ENCODE data around the gene SLC9C2. TPM values are rescaled to one million over a fixed set of nuclear protein-coding genes. Genes with fewer than 3 reads are reported as not detected.

The SLC9C2 gene
- polyA plus RNA-seq, 1 of the 3 experiments (the other 2 are of a cell fraction) = not detected

DNA sequence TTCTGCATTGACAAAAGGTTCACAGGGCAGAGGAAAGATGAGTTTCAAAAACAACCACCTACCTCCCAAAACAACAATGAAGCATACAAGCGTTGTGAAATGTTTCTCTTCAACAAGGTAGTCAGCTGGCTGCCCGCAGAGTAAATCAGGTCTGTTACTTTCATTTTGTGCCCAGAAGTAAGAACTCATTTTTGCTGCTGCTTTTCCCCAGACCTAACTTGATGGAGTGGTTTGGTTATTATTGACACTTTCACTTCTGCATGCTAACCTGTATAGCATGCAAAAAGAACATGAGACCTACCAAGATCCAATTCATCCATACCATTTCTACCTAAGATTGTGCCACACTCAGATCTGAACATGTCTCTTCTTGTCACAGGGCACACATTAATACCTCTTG lies 1.3 kb downstream of the SLC9C2 start:
- Histone ChIP-seq H3K79me2 (ENCODE audit: insufficient read depth) (no peaks in the 10 kb centered on the region), H3F3A (replicated peaks; ENCODE audit: insufficient read depth) (no peaks in the 10 kb centered on the region), H3K9me2 (no peaks in the 10 kb centered on the region), H3K9me3 (0 out of 2 replicates have a peak, but pooled peaks cover under 1% of the 10 kb centered on the region), H3K9ac (no peak overlapping the region), H2AFZ (ENCODE audit: low read depth) (no peak overlapping the region), H3K4me2 (no peak overlapping the region), H3K27me3 (ENCODE audit: insufficient read depth) (no peaks in the 10 kb centered on the region), H3K36me3 (replicated peaks in 1 of 2; ENCODE audit: control insufficient read depth in 1 of 2, insufficient read depth in 2 of 2, low read length in 1 of 2) (peaks cover 0 to 6% of the 10 kb centered on the region in 2 experiments), H3K4me3 (ENCODE audit: low read depth in 2 of 2, low read length in 1 of 2) (no peak overlapping the region), H4K20me1 (ENCODE audit: insufficient read depth) (no peaks in the 10 kb centered on the region), H3K4me1 (ENCODE audit: control insufficient read depth in 1 of 2, insufficient read depth in 2 of 2, low read depth in 1 of 2, low read length in 1 of 2) (no peaks in the 10 kb centered on the region), H3K27ac (ENCODE audit: low read depth in 2 of 2, low read length in 1 of 2) (no peak overlapping the region)
- no peak for DNase-seq
- WGBS (ENCODE audit: low lambda C conversion rate) = 79% methylated on average over 2 of the region's 2 CpGs
- ChIA-PET POLR2A (no interaction called here), CTCF (no interaction called here)
- TF ChIP-seq, protein P1, sequence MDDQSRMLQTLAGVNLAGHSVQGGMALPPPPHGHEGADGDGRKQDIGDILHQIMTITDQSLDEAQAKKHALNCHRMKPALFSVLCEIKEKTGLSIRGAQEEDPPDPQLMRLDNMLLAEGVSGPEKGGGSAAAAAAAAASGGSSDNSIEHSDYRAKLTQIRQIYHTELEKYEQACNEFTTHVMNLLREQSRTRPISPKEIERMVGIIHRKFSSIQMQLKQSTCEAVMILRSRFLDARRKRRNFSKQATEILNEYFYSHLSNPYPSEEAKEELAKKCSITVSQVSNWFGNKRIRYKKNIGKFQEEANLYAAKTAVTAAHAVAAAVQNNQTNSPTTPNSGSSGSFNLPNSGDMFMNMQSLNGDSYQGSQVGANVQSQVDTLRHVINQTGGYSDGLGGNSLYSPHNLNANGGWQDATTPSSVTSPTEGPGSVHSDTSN (IDR thresholded peaks at IDR 0.05) = no peak
- TF ChIP-seq TCF12 (IDR thresholded peaks at IDR 0.05) (no peak), NRF1 (IDR thresholded peaks at IDR 0.05; ENCODE audit: low read depth, low read length) (no peak), SMC3 (IDR thresholded peaks at IDR 0.05; ENCODE audit: low read depth, low read length) (no peak), FOXJ3 (CRISPR knock-in tag; IDR thresholded peaks at IDR 0.05) (no peak), EP300 (IDR thresholded peaks at IDR 0.05; ENCODE audit: borderline replicate concordance in 1 of 2, low read depth in 1 of 2, low read length in 1 of 2) (no peak), TAF1 (IDR thresholded peaks at IDR 0.05; ENCODE audit: borderline replicate concordance, low read depth, low read length) (no peak), RAD21 (IDR thresholded peaks at IDR 0.05; ENCODE audit: low read length) (no peak), JUND (IDR thresholded peaks at IDR 0.05) (no peak), RXRA (IDR thresholded peaks at IDR 0.05; ENCODE audit: borderline replicate concordance, low read depth) (no peak)

DNA sequence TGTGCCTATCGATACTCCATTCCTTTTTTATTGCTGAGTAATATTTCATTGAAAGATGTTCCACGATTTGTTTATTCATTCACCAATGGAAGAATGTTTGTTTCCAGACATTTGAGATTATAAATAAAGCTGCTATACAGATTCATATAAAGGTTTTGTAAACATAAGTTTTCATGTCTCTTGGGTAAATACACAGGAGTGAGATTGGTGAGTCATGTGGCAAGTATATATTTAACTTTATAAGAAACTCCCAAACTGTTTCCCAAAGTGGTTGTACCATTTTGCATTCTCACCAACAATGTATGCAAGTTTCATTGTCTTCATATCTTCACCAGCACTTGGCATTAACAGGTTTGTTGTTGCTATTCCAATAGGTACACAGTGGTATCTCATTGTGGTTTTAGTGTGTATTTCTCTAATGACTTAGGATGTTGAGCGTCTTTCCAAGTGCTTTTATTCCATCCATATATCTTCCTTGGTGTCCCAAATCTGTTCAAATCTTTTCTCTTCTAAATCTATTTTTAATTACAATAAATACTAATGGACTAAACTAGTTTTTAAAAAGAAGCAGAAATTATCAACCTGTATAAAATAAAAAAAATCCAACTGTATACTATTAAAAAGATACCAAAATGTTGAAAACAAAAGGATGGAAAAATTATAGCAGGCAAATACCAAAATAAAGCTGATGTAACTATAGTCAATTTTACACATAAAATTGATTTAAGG lies 6.6 kb downstream of the SLC9C2 start:
- H3K36me3 ChIP-seq (replicated peaks in 1 of 2; ENCODE audit: control insufficient read depth in 1 of 2, insufficient read depth in 2 of 2, low read length in 1 of 2) = peaks cover 0 to 10% of the 10 kb centered on the region in 2 experiments
- no peak overlapping the region for H3K27ac ChIP-seq (ENCODE audit: low read depth in 2 of 2, low read length in 1 of 2)
- peaks cover under 1% of the 10 kb centered on the region for H3F3A ChIP-seq (replicated peaks; ENCODE audit: insufficient read depth)
- WGBS (ENCODE audit: low lambda C conversion rate) = 16% methylated on average over 3 of the region's 3 CpGs
- H3K4me3 ChIP-seq (ENCODE audit: low read depth in 2 of 2, low read length in 1 of 2) = no peak overlapping the region
- H3K9me3 ChIP-seq = 0 out of 2 replicates have a peak, but pooled peaks cover 8% of the 10 kb centered on the region
- no peak overlapping the region for H3K4me2 ChIP-seq
- H3K4me1 ChIP-seq (ENCODE audit: control insufficient read depth in 1 of 2, insufficient read depth in 2 of 2, low read depth in 1 of 2, low read length in 1 of 2) = no peaks in the 10 kb centered on the region
- POLR2A ChIA-PET = no interaction called here
- no peaks in the 10 kb centered on the region for H3K27me3 ChIP-seq (ENCODE audit: insufficient read depth)
- no peaks in the 10 kb centered on the region for H3K9me2 ChIP-seq
- no peak overlapping the region for H2AFZ ChIP-seq (ENCODE audit: low read depth)
- DNase-seq = no peak
- no peaks in the 10 kb centered on the region for H4K20me1 ChIP-seq (ENCODE audit: insufficient read depth)
- TF ChIP-seq SMC3 (IDR thresholded peaks at IDR 0.05; ENCODE audit: low read depth, low read length) = no peak
- TF ChIP-seq CTCF (IDR thresholded peaks at IDR 0.05) = no peak
- no peak for TF ChIP-seq TCF12 (IDR thresholded peaks at IDR 0.05)
- no peak for TF ChIP-seq CHD2 (IDR thresholded peaks at IDR 0.05; ENCODE audit: low read length, partially characterized antibody)
- TF ChIP-seq, protein P2, sequence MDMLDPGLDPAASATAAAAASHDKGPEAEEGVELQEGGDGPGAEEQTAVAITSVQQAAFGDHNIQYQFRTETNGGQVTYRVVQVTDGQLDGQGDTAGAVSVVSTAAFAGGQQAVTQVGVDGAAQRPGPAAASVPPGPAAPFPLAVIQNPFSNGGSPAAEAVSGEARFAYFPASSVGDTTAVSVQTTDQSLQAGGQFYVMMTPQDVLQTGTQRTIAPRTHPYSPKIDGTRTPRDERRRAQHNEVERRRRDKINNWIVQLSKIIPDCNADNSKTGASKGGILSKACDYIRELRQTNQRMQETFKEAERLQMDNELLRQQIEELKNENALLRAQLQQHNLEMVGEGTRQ (IDR thresholded peaks at IDR 0.05; ENCODE audit: borderline replicate concordance, low read depth, low read length) = no peak
- TF ChIP-seq ELF1 (IDR thresholded peaks at IDR 0.05) = no peak
- TF ChIP-seq EZH2phosphoT487 (IDR thresholded peaks at IDR 0.05; ENCODE audit: borderline replicate concordance, low read depth) = no peak
- no peak for TF ChIP-seq YY1 (IDR thresholded peaks at IDR 0.05; ENCODE audit: low read depth)
- no peak for TF ChIP-seq USF1 (IDR thresholded peaks at IDR 0.05; ENCODE audit: borderline replicate concordance, low read depth)
- TF ChIP-seq POLR2AphosphoS5 (IDR thresholded peaks at IDR 0.05; ENCODE audit: low read depth, low read length) = no peak
- TF ChIP-seq RAD21 (IDR thresholded peaks at IDR 0.05; ENCODE audit: low read length) = no peak
- no peak for TF ChIP-seq FOSL2 (IDR thresholded peaks at IDR 0.05; ENCODE audit: borderline replicate concordance, low read depth)
- TF ChIP-seq MAX (IDR thresholded peaks at IDR 0.05; ENCODE audit: low read depth) = no peak
- no peaks in the 10 kb centered on the region for H3K79me2 ChIP-seq (ENCODE audit: insufficient read depth)
- H3K9ac ChIP-seq = no peak overlapping the region
- CTCF ChIA-PET = interaction anchor here (1.7 kb wide), 1 partner anchor 10 kb away, joined by 3 read pairs; no protein-coding TSS in a partner anchor

Data from SK-N-SH (cell line).